Activated B cell treated with CpG ODN at 0.5 μM for 24 hours (primary cell): ENCODE measurements around the gene ASGR1. TPM values are rescaled to one million over a fixed set of nuclear protein-coding genes. Genes with fewer than 3 reads are reported as not detected.

Experiments
- ATAC-seq: fragments of 200-7000 bp; cut with Tn5 transposase; one replicate; pipeline ENCODE4 v1.10.0; 2021; ENCODE audit warnings: low read depth, mild to moderate bottlenecking, moderate library complexity
- CTCF ChIA-PET: fragments of 350-600 bp; sonication (Branson Sonifier 250); formaldehyde crosslinking; loops from one replicate; lab custom pipeline; 2021; ENCODE audit warnings: antibody characterized with exemption; lab: Charles Lee
- POLR2A ChIA-PET: fragments of 350-600 bp; sonication (Branson Sonifier 250); formaldehyde crosslinking; loops from one replicate; lab custom pipeline; 2021; ENCODE audit warnings: antibody characterized with exemption; lab: Charles Lee
- DNase-seq: peaks from one replicate; pipeline ENCODE4 v3.0.0; 2022
- H3K27ac Mint-ChIP-seq: one replicate; pipeline ENCODE4 v1.8.0; 2020; ENCODE audit warnings: mixed read lengths
- H3K27me3 Mint-ChIP-seq: one replicate; pipeline ENCODE4 v1.8.0; 2021; ENCODE audit warnings: mixed read lengths
- H3K36me3 Mint-ChIP-seq: one replicate; pipeline ENCODE4 v1.8.0; 2021; ENCODE audit warnings: low read depth, mixed read lengths
- H3K4me1 Mint-ChIP-seq: one replicate; pipeline ENCODE4 v1.8.0; 2021; ENCODE audit warnings: mixed read lengths
- H3K4me3 Mint-ChIP-seq: one replicate; pipeline ENCODE4 v1.8.0; 2020; ENCODE audit warnings: mild to moderate bottlenecking, mixed read lengths
- H3K9me3 Mint-ChIP-seq: one replicate; pipeline ENCODE4 v1.8.0; 2020; ENCODE audit warnings: mixed read lengths
- CTCF ChIP-seq: fragments of 200-600 bp; IDR thresholded peaks from one replicate; pipeline ENCODE4 v1.8.0; 2022; ENCODE audit warnings: antibody characterized with exemption, mild to moderate bottlenecking
- intact Hi-C: fragments of 100-400 bp; cut with micrococcal nuclease; formaldehyde crosslinking; loops from one replicate; pipeline ENCODE4 v1.15.1; 2024
- total RNA-seq: library from RNA; stranded (reverse); gene quantifications from 2 replicates; pipeline ENCODE4 v1.2.3, GENCODE V29; 2022

ASGR1 gene
- total RNA-seq, 1 donor from 2014 or later, result not detected

- no peak for ATAC-seq
- Mint-ChIP-seq H3K9me3 (no peaks in the 10 kb centered on the region), H3K4me3 (no peak overlapping the region), H3K36me3 (peaks cover 5% of the 10 kb centered on the region), H3K27me3 (no peaks in the 10 kb centered on the region), H3K4me1 (peaks cover 62% of the 10 kb centered on the region), H3K27ac (peak overlapping the region; percentile 53)
- DNase-seq, result no peak
- intact Hi-C loops, result loop anchor here (1.0 to 5.0 kb wide), 2 partner anchors 82 to 137 kb away; partner anchors contain the start of gene KCTD11
- CTCF ChIA-PET, result no interaction called here
- POLR2A ChIA-PET, result interaction anchor here (0.5 to 2.7 kb wide), 4 partner anchors 23 to 265 kb away, joined by 3 to 21 read pairs (median 7); partner anchors contain the start of genes GABARAP and PHF23
- TF ChIP-seq CTCF, result no peak
Measured at GRCh38 chr17:7215652-7216180, 36.5 kb upstream of the ASGR1 start.

GRCh38 chr17:7215136-7215638 is 36.0 kb upstream of the ASGR1 start:
- Mint-ChIP-seq H3K27me3 (no peaks in the 10 kb centered on the region), H3K4me1 (peaks cover 56% of the 10 kb centered on the region)

GRCh38 chr17:7214300-7215135 is 35.3 kb upstream of the ASGR1 start:
- ChIA-PET CTCF (interaction anchor here (0.7 kb wide), 1 partner anchor 45 kb away, joined by 3 read pairs; no protein-coding TSS in a partner anchor), POLR2A (interaction anchor here (0.6 to 2.7 kb wide), 11 partner anchors 9 to 1729 kb away, joined by 3 to 21 read pairs (median 4); partner anchors contain the start of genes DVL2, GABARAP, PHF23 and TMEM256)
- intact Hi-C loops, result loop anchor here (1.0 to 5.0 kb wide), 8 partner anchors 9 to 223 kb away; partner anchors contain the start of genes DVL2, EIF5A, ELP5 and FGF11
- H3K27me3 Mint-ChIP-seq, result no peaks in the 10 kb centered on the region
- ATAC-seq, result peak; percentile 86
- no peaks in the 10 kb centered on the region for H3K36me3 Mint-ChIP-seq
- H3K4me3 Mint-ChIP-seq, result peak overlapping the region; percentile 88
- TF ChIP-seq CTCF, result no peak
- peaks cover 53% of the 10 kb centered on the region for H3K4me1 Mint-ChIP-seq
- no peaks in the 10 kb centered on the region for H3K9me3 Mint-ChIP-seq
- peak overlapping the region; percentile 94 for H3K27ac Mint-ChIP-seq
- DNase-seq, result peak; percentile 98

More at GRCh38 chr17:7215136-7215638, 36.0 kb upstream of the ASGR1 start:
- Mint-ChIP-seq H3K9me3 (no peaks in the 10 kb centered on the region), H3K4me3 (peak overlapping the region; percentile 88), H3K36me3 (peaks cover 2% of the 10 kb centered on the region), H3K27ac (peak overlapping the region; percentile 94)
- DNase-seq, result no peak
- intact Hi-C loops, result loop anchor here (1.0 to 5.0 kb wide), 2 partner anchors 82 to 137 kb away; partner anchors contain the start of gene KCTD11
- no peak for ATAC-seq
- no peak for TF ChIP-seq CTCF
- CTCF ChIA-PET, result no interaction called here
- POLR2A ChIA-PET, result interaction anchor here (0.8 to 2.7 kb wide), 8 partner anchors 9 to 189 kb away, joined by 3 to 21 read pairs (median 4); partner anchors contain the start of genes DVL2, GABARAP, PHF23 and TMEM256

- intact Hi-C loops, result loop anchor here (1.0 to 5.0 kb wide), 7 partner anchors 9 to 223 kb away; partner anchors contain the start of genes DVL2, EIF5A, ELP5 and FGF11
- POLR2A ChIA-PET, result interaction anchor here (0.6 to 2.7 kb wide), 9 partner anchors 8 to 1728 kb away, joined by 3 to 21 read pairs (median 4); partner anchors contain the start of genes GABARAP and PHF23
- Mint-ChIP-seq H3K27me3 (no peaks in the 10 kb centered on the region), H3K4me1 (peaks cover 47% of the 10 kb centered on the region), H3K9me3 (no peaks in the 10 kb centered on the region), H3K27ac (peak overlapping the region; percentile 94), H3K36me3 (no peaks in the 10 kb centered on the region), H3K4me3 (peak overlapping the region; percentile 88)
- ATAC-seq (no peak), DNase-seq (no peak)
- no peak for TF ChIP-seq CTCF
- CTCF ChIA-PET, result interaction anchor here (0.7 kb wide), 1 partner anchor 46 kb away, joined by 3 read pairs; no protein-coding TSS in a partner anchor
Measured at GRCh38 chr17:7213895-7214299, 34.7 kb upstream of the ASGR1 start.
